Loucy (cell line): ENCODE measurements around the gene CUL5.

Experiments used
- CTCF ChIP-seq: fragments of 200-600 bp; sonication (generic); conservative IDR thresholded peaks from 2 replicates; pipeline ENCODE4 v1.5.1; 2014; ENCODE audit warnings: mild to moderate bottlenecking, antibody characterized with exemption, low read length
- EZH2phosphoT487 ChIP-seq: fragments of 200-600 bp; IDR thresholded peaks from 2 replicates; pipeline ENCODE4 v1.6.1; 2018; ENCODE audit warnings: antibody characterized with exemption, mild to moderate bottlenecking, moderate library complexity, borderline replicate concordance

- no peak for TF ChIP-seq CTCF
- TF ChIP-seq EZH2phosphoT487 = no peak
These were observed 11.3 kb downstream of the CUL5 start for GRCh38 chr11:108019870-108020540.
